ENCODE data around the gene TIMP3. TPM values are rescaled to one million over a fixed set of nuclear protein-coding genes. Genes with fewer than 3 reads are reported as not detected.

The TIMP3 gene
- total RNA-seq, 2 experiments from 2014 or later = not detected

- no peak for DNase-seq
- CTCF ChIA-PET = interaction anchor here (7.1 kb wide), 1 partner anchor 142 kb away, joined by 163 read pairs; no protein-coding TSS in a partner anchor
- ATAC-seq = no peak
- Mint-ChIP-seq H3K4me1 (ENCODE audit: low read depth) (peaks cover 4% of the 10 kb centered on the region), H3K27me3 (ENCODE audit: low read depth) (peaks cover 46% of the 10 kb centered on the region), H3K9me3 (ENCODE audit: insufficient read depth) (no peaks in the 10 kb centered on the region), H3K27ac (no peak overlapping the region), H3K36me3 (ENCODE audit: low read depth) (no peaks in the 10 kb centered on the region), H3K4me3 (no peak overlapping the region)
- POLR2A ChIA-PET = interaction anchor here (0.6 kb wide), 1 partner anchor 1734 kb away, joined by 4 read pairs; no protein-coding TSS in a partner anchor
Measured at GRCh38 chr22:32802237-32802765, 796 bp downstream of the TIMP3 start.

- Mint-ChIP-seq H3K27me3 (ENCODE audit: low read depth) (peaks cover 46% of the 10 kb centered on the region), H3K36me3 (ENCODE audit: low read depth) (no peaks in the 10 kb centered on the region)
Measured at GRCh38 chr22:32803020-32803737, 1.7 kb downstream of the TIMP3 start.

DNA sequence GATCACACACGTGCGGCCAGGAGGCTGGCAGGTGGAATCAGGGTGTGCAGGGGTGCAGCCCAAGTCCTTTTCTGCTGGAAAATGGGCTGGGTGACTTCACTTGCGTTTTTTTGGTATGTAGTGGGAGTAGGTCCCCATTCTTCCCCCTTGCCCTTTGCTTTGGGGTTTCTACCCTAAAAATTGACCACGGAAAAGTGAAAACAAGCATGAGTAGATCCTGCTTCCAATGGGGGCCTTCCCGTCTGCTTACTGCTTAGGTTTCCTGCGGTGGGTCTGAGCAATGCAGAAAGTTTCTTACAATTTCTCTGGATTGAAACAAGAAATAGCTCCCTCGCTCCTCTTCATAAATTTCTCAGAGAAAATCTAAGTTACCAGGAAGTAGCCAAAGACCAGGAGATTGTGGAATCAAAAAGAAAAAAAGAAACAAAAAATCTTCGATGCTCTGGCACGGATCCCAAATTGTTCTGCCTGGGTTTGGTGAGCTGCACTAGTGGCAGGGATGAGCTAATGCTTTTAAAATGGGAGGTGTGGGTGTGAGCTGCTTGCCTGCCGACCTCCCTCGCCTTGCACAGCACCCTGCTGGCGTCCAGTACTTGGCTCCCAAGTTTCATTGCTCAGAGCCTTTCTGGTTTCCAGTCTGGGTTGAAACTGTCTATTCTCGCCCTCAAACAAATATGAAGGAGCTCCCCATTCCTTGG is 2.4 kb downstream of the TIMP3 start:
- Mint-ChIP-seq H3K27ac (no peak overlapping the region), H3K36me3 (ENCODE audit: low read depth) (no peaks in the 10 kb centered on the region), H3K4me3 (no peak overlapping the region), H3K4me1 (ENCODE audit: low read depth) (peaks cover 4% of the 10 kb centered on the region), H3K9me3 (ENCODE audit: insufficient read depth) (no peaks in the 10 kb centered on the region), H3K27me3 (ENCODE audit: low read depth) (peaks cover 46% of the 10 kb centered on the region)
- ChIA-PET CTCF (no interaction called here), POLR2A (no interaction called here)
- ATAC-seq (no peak), DNase-seq (no peak)

More at GRCh38 chr22:32803020-32803737, 1.7 kb downstream of the TIMP3 start:
- ATAC-seq = no peak
- ChIA-PET POLR2A (interaction anchor here (0.6 kb wide), 1 partner anchor 1733 kb away, joined by 4 read pairs; no protein-coding TSS in a partner anchor), CTCF (no interaction called here)
- H3K27ac Mint-ChIP-seq = no peak overlapping the region
- DNase-seq = no peak
- H3K9me3 Mint-ChIP-seq (ENCODE audit: insufficient read depth) = no peaks in the 10 kb centered on the region
- peaks cover 4% of the 10 kb centered on the region for H3K4me1 Mint-ChIP-seq (ENCODE audit: low read depth)
- no peak overlapping the region for H3K4me3 Mint-ChIP-seq

GRCh38 chr22:32804531-32805360 is 3.2 kb downstream of the TIMP3 start:
- Mint-ChIP-seq H3K9me3 (ENCODE audit: insufficient read depth) (no peaks in the 10 kb centered on the region), H3K4me1 (ENCODE audit: low read depth) (peaks cover 4% of the 10 kb centered on the region), H3K36me3 (ENCODE audit: low read depth) (no peaks in the 10 kb centered on the region), H3K4me3 (no peak overlapping the region), H3K27me3 (ENCODE audit: low read depth) (peaks cover 40% of the 10 kb centered on the region), H3K27ac (no peak overlapping the region)
- DNase-seq (no peak), ATAC-seq (no peak)
- ChIA-PET CTCF (interaction anchor here (1.3 to 3.8 kb wide), 2 partner anchors 8 to 145 kb away, joined by 7 to 24 read pairs; no protein-coding TSS in a partner anchor), POLR2A (no interaction called here)

DNA sequence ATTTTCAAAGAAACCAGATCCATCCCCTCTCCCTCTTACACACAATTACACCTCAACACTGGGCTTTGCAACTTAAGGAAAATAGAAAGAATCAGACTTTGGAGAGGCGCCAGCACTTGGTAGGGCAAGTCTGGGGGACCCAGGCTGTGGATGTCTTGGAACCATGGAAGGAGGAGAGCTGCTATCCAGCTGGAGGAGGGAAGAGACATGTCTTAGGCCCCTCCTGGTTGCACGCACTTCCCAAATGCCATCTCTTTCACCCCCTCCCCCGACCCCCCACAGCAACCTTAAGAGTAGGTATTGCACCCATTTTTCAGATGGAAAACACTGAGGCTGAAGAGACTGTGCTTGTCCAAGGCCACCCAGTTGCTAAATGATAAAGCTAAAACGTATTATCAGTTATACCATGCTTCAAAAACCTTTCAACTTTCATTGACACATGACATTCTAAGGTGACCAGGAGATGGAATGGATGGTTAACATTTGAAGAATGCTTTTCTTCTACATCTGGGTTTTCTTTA is 3.9 kb downstream of the TIMP3 start:
- DNase-seq (no peak), ATAC-seq (no peak)
- Mint-ChIP-seq H3K4me3 (no peak overlapping the region), H3K4me1 (ENCODE audit: low read depth) (peaks cover 4% of the 10 kb centered on the region), H3K27ac (no peak overlapping the region), H3K36me3 (ENCODE audit: low read depth) (no peaks in the 10 kb centered on the region), H3K27me3 (ENCODE audit: low read depth) (peaks cover 33% of the 10 kb centered on the region), H3K9me3 (ENCODE audit: insufficient read depth) (no peaks in the 10 kb centered on the region)
- ChIA-PET POLR2A (no interaction called here), CTCF (interaction anchor here (1.3 to 3.8 kb wide), 2 partner anchors 9 to 145 kb away, joined by 7 to 24 read pairs; no protein-coding TSS in a partner anchor)

DNA sequence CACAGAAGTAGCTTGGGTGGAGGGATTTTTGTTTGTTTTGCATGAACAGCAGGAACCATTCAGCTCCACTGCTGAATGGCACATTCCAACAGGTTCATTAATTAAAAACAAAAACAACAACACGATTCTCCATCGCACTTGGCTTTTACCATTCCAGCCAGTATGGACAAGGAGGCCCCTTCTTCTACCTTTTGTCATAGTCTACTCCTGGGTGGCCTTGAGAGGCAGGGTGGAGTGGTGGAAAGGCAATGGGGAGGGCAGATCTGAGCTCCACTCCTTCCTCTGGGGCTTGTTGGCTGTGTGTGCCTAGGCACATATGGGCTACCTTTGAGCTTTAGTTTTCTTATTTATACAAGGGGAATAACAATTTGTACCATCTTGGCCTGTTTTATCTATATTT is 4.8 kb downstream of the TIMP3 start:
- no peaks in the 10 kb centered on the region for H3K36me3 Mint-ChIP-seq (ENCODE audit: low read depth)
- no peak for ATAC-seq
- peaks cover 26% of the 10 kb centered on the region for H3K27me3 Mint-ChIP-seq (ENCODE audit: low read depth)
- ChIA-PET CTCF (interaction anchor here (1.5 to 3.8 kb wide), 2 partner anchors 10 to 146 kb away, joined by 4 to 24 read pairs; no protein-coding TSS in a partner anchor), POLR2A (no interaction called here)
- no peaks in the 10 kb centered on the region for H3K9me3 Mint-ChIP-seq (ENCODE audit: insufficient read depth)
- H3K4me3 Mint-ChIP-seq = no peak overlapping the region
- H3K27ac Mint-ChIP-seq = no peak overlapping the region
- DNase-seq = no peak
- H3K4me1 Mint-ChIP-seq (ENCODE audit: low read depth) = no peaks in the 10 kb centered on the region

- no peaks in the 10 kb centered on the region for H3K4me1 Mint-ChIP-seq (ENCODE audit: low read depth)
- no peak overlapping the region for H3K4me3 Mint-ChIP-seq
- CTCF ChIA-PET = interaction anchor here (3.8 kb wide), 1 partner anchor 11 kb away, joined by 24 read pairs; no protein-coding TSS in a partner anchor
- no peak for DNase-seq
- no peak overlapping the region for H3K27ac Mint-ChIP-seq
- no peak for ATAC-seq
- no peaks in the 10 kb centered on the region for H3K9me3 Mint-ChIP-seq (ENCODE audit: insufficient read depth)
- peaks cover 13% of the 10 kb centered on the region for H3K27me3 Mint-ChIP-seq (ENCODE audit: low read depth)
- POLR2A ChIA-PET = no interaction called here
- H3K36me3 Mint-ChIP-seq (ENCODE audit: low read depth) = no peaks in the 10 kb centered on the region
Measured at GRCh38 chr22:32808038-32808445, 6.5 kb downstream of the TIMP3 start.

DNA sequence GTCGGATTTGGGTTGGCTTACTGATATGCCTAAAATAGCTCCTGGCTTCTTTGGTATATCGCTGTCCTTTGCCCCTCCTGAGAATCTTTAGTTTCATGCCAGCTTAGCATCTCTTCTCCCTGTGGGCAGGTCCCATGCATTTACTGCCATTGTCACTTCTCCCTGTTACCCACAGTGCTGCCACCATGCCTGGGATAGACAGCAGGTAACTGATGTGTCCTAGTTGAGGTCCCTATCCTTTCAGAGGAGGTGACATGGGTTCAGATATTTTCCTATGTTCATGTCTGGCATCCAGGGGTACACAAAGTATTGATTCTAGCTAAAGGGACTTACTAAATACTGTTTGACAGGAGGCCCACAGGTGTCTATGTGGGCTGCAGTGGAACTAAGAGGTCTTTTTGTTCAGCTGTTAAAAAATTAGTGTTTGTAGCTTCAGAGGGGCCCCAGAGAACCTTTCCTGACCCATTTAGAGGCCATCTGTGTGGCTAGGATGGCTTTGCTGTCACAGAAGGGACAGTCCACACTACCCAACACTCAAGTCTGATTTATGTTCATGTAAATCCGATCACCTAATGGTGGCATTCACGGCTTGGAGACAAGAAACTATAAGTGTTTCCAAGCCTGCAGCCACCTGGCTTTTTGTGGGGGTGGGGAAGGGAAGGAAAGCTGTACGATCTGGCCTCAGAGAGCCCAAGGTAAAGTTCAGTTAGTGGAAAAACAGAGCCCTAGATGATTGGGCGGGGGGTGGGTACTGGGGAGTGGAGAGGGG is 8.5 kb downstream of the TIMP3 start:
- no peaks in the 10 kb centered on the region for H3K4me1 Mint-ChIP-seq (ENCODE audit: low read depth)
- POLR2A ChIA-PET = no interaction called here
- CTCF ChIA-PET = interaction anchor here (1.3 to 2.0 kb wide), 2 partner anchors 13 to 175 kb away, joined by 3 to 13 read pairs; no protein-coding TSS in a partner anchor
- H3K27ac Mint-ChIP-seq = no peak overlapping the region
- no peak overlapping the region for H3K4me3 Mint-ChIP-seq
- peaks cover 5% of the 10 kb centered on the region for H3K27me3 Mint-ChIP-seq (ENCODE audit: low read depth)
- H3K9me3 Mint-ChIP-seq (ENCODE audit: insufficient read depth) = no peaks in the 10 kb centered on the region
- ATAC-seq (no peak), DNase-seq (no peak)
- H3K36me3 Mint-ChIP-seq (ENCODE audit: low read depth) = no peaks in the 10 kb centered on the region

DNA sequence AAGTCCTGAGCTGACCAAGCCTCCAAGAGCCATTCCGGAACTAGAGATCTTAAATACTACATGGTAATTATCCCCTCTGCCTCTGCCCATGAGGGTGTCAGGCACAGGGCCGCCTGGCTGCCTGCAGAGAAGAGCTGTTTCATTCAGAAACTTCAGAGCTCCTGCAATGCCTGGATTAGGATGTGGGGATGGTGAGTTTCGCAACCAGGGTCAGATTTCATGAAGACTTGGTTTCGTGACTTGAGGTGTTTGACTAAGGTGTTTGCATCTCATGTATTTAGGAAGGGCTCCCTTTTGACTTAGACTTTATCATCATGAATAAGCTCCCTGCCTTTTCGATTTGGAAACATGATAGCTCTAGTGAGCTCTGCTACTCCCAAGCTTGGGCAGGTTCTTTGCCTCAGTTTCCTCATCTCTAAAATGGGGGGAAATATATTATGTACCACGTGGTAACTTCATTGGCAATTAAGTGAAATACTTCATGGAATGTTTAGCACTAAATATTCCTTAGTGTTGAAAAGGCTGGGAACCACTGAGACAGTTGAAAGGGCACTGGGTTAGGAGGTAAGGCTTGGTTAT is 9.1 kb downstream of the TIMP3 start:
- no peak for DNase-seq
- Mint-ChIP-seq H3K27ac (no peak overlapping the region), H3K27me3 (ENCODE audit: low read depth) (peaks cover 4% of the 10 kb centered on the region), H3K4me3 (no peak overlapping the region), H3K36me3 (ENCODE audit: low read depth) (no peaks in the 10 kb centered on the region), H3K9me3 (ENCODE audit: insufficient read depth) (no peaks in the 10 kb centered on the region), H3K4me1 (ENCODE audit: low read depth) (no peaks in the 10 kb centered on the region)
- no peak for ATAC-seq
- CTCF ChIA-PET = interaction anchor here (1.1 to 2.0 kb wide), 2 partner anchors 14 kb away, joined by 3 to 13 read pairs; no protein-coding TSS in a partner anchor
- POLR2A ChIA-PET = no interaction called here

GRCh38 chr22:32811788-32812545 is 10.5 kb downstream of the TIMP3 start:
- ChIA-PET POLR2A (no interaction called here), CTCF (interaction anchor here (1.1 to 2.7 kb wide), 2 partner anchors 15 kb away, joined by 3 to 9 read pairs; no protein-coding TSS in a partner anchor)
- DNase-seq = no peak
- no peak overlapping the region for H3K27ac Mint-ChIP-seq
- H3K4me1 Mint-ChIP-seq (ENCODE audit: low read depth) = no peaks in the 10 kb centered on the region
- H3K36me3 Mint-ChIP-seq (ENCODE audit: low read depth) = no peaks in the 10 kb centered on the region
- no peaks in the 10 kb centered on the region for H3K9me3 Mint-ChIP-seq (ENCODE audit: insufficient read depth)
- H3K4me3 Mint-ChIP-seq = no peak overlapping the region
- no peaks in the 10 kb centered on the region for H3K27me3 Mint-ChIP-seq (ENCODE audit: low read depth)
- no peak for ATAC-seq
